Measurements from ENCODE around the gene GPC4. TPM values are rescaled to one million over a fixed set of nuclear protein-coding genes. Genes with fewer than 3 reads are reported as not detected.

The GPC4 gene
- polyA plus RNA-seq, 1 donor from 2014 or later = 1.2 TPM

GRCh38 chrX:133300591-133300990, 114.7 kb downstream of the GPC4 start:
- H3K9me3 ChIP-seq (ENCODE audit: low read length) = no peaks in the 10 kb centered on the region
- H4K20me1 ChIP-seq (ENCODE audit: insufficient read depth) = no peaks in the 10 kb centered on the region
- no peak overlapping the region for H3K4me3 ChIP-seq (ENCODE audit: low read length)
- H3K9ac ChIP-seq (ENCODE audit: low read length) = no peak overlapping the region
- H3K4me2 ChIP-seq (ENCODE audit: low read length) = no peak overlapping the region
- no peaks in the 10 kb centered on the region for H3K27me3 ChIP-seq (ENCODE audit: insufficient read depth, low read depth, low read length)
- H3K9me2 ChIP-seq (ENCODE audit: insufficient read depth, low read length) = no peaks in the 10 kb centered on the region
- no peak for TF ChIP-seq EP300 (conservative IDR thresholded peaks at IDR 0.05; ENCODE audit: poor library complexity, severe bottlenecking)
- TF ChIP-seq REST (IDR thresholded peaks at IDR 0.05; ENCODE audit: borderline replicate concordance) = no peak
- TF ChIP-seq TAF1 (IDR thresholded peaks at IDR 0.05; ENCODE audit: low read depth) = no peak
- TF ChIP-seq EZH2 (IDR thresholded peaks at IDR 0.05; ENCODE audit: borderline replicate concordance, insufficient read depth, low read length, poor library complexity, severe bottlenecking) = no peak
- no peak for TF ChIP-seq SMC3 (conservative IDR thresholded peaks at IDR 0.05; ENCODE audit: poor library complexity)
- TF ChIP-seq RAD21 (conservative IDR thresholded peaks at IDR 0.05) = no peak
- TF ChIP-seq POLR2AphosphoS5 (IDR thresholded peaks at IDR 0.05) = no peak
- TF ChIP-seq CTCF (IDR thresholded peaks at IDR 0.05; ENCODE audit: poor library complexity, severe bottlenecking) = no peak
- no peak for TF ChIP-seq MXI1 (conservative IDR thresholded peaks at IDR 0.05; ENCODE audit: poor library complexity, severe bottlenecking)
- no peak overlapping the region for H3K27ac ChIP-seq (ENCODE audit: low read length)
- H3F3A ChIP-seq (ENCODE audit: insufficient read depth, low read length, poor library complexity, severe bottlenecking) = no peaks in the 10 kb centered on the region
- no peaks in the 10 kb centered on the region for H3K79me2 ChIP-seq (replicated peaks; ENCODE audit: insufficient read depth, low read length)
- H2AFZ ChIP-seq (ENCODE audit: low read depth, low read length) = no peak overlapping the region
- H3K36me3 ChIP-seq (ENCODE audit: insufficient read depth, low read length) = no peaks in the 10 kb centered on the region

GRCh38 chrX:133297284-133297683, 118.0 kb downstream of the GPC4 start:
- Histone ChIP-seq H3K36me3 (ENCODE audit: insufficient read depth, low read length) (no peaks in the 10 kb centered on the region), H3K79me2 (replicated peaks; ENCODE audit: insufficient read depth, low read length) (no peaks in the 10 kb centered on the region), H3K27me3 (ENCODE audit: insufficient read depth, low read depth, low read length) (no peaks in the 10 kb centered on the region), H3F3A (ENCODE audit: insufficient read depth, low read length, poor library complexity, severe bottlenecking) (no peaks in the 10 kb centered on the region), H3K4me2 (ENCODE audit: low read length) (no peak overlapping the region), H3K9me2 (ENCODE audit: insufficient read depth, low read length) (no peaks in the 10 kb centered on the region), H3K27ac (ENCODE audit: low read length) (no peak overlapping the region), H3K9ac (ENCODE audit: low read length) (no peak overlapping the region), H3K9me3 (ENCODE audit: low read length) (no peaks in the 10 kb centered on the region), H2AFZ (ENCODE audit: low read depth, low read length) (no peak overlapping the region), H4K20me1 (ENCODE audit: insufficient read depth) (no peaks in the 10 kb centered on the region), H3K4me3 (ENCODE audit: low read length) (no peak overlapping the region)
- TF ChIP-seq POLR2AphosphoS5 (IDR thresholded peaks at IDR 0.05) (no peak), REST (IDR thresholded peaks at IDR 0.05; ENCODE audit: borderline replicate concordance) (no peak), RAD21 (conservative IDR thresholded peaks at IDR 0.05) (no peak), EP300 (conservative IDR thresholded peaks at IDR 0.05; ENCODE audit: poor library complexity, severe bottlenecking) (no peak), MXI1 (conservative IDR thresholded peaks at IDR 0.05; ENCODE audit: poor library complexity, severe bottlenecking) (no peak), EZH2 (IDR thresholded peaks at IDR 0.05; ENCODE audit: borderline replicate concordance, insufficient read depth, low read length, poor library complexity, severe bottlenecking) (no peak), CTCF (IDR thresholded peaks at IDR 0.05; ENCODE audit: poor library complexity, severe bottlenecking) (no peak), TAF1 (IDR thresholded peaks at IDR 0.05; ENCODE audit: low read depth) (no peak), SMC3 (conservative IDR thresholded peaks at IDR 0.05; ENCODE audit: poor library complexity) (no peak)
